ENCODE results near the gene CRB1. TPM values are rescaled to one million over a fixed set of nuclear protein-coding genes. Genes with fewer than 3 reads are reported as not detected.
A peak's percentile ranks its signal among the peaks of the same experiment; 100 is the strongest.

The CRB1 gene
- total and polyA plus RNA-seq, 2 experiments from 2014 or later = 0.27 to 0.56 TPM

DNA sequence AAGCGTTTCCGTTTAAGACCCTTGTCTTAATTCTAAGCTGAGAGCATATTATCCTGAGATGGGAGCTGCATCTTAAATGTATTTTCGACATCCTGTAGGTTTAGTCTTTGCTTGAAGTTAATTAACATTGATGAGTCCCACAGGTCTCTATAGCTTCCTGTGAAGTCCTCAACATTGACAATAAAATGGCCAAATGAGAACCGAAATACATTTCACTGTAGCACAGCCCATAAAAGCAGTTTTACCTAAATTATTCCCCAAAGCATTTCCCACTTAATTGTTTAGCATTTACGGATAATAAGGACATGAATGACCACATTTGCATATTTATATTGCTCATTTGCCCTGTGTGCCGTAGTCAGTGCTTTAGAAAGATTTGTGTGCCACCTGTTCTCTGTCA lies 116.4 kb downstream of the CRB1 start:
- Mint-ChIP-seq H3K27ac (no peak overlapping the region; the same call in 1 of the 2 replicates), H3K9me3 (no peaks in the 10 kb centered on the region), H3K4me3 (no peak overlapping the region), H3K36me3 (ENCODE audit: low read depth) (no peaks in the 10 kb centered on the region), H3K27me3 (ENCODE audit: insufficient read depth, low read depth, poor library complexity) (peaks cover 1% of the 10 kb centered on the region), H3K4me1 (peaks cover 11% of the 10 kb centered on the region; the same call in 2 of the 3 replicates)
- no peaks in the 10 kb centered on the region for H3F3A ChIP-seq (replicated peaks; ENCODE audit: low read depth)
- TF ChIP-seq REST (IDR thresholded peaks at IDR 0.05; ENCODE audit: unreplicated experiment) = no peak
- no peak for TF ChIP-seq JUNB (IDR thresholded peaks at IDR 0.05; ENCODE audit: unreplicated experiment)
- no peak for TF ChIP-seq ZNF331 (CRISPR knock-in tag; IDR thresholded peaks at IDR 0.05; ENCODE audit: low read depth)
- TF ChIP-seq, protein P1, sequence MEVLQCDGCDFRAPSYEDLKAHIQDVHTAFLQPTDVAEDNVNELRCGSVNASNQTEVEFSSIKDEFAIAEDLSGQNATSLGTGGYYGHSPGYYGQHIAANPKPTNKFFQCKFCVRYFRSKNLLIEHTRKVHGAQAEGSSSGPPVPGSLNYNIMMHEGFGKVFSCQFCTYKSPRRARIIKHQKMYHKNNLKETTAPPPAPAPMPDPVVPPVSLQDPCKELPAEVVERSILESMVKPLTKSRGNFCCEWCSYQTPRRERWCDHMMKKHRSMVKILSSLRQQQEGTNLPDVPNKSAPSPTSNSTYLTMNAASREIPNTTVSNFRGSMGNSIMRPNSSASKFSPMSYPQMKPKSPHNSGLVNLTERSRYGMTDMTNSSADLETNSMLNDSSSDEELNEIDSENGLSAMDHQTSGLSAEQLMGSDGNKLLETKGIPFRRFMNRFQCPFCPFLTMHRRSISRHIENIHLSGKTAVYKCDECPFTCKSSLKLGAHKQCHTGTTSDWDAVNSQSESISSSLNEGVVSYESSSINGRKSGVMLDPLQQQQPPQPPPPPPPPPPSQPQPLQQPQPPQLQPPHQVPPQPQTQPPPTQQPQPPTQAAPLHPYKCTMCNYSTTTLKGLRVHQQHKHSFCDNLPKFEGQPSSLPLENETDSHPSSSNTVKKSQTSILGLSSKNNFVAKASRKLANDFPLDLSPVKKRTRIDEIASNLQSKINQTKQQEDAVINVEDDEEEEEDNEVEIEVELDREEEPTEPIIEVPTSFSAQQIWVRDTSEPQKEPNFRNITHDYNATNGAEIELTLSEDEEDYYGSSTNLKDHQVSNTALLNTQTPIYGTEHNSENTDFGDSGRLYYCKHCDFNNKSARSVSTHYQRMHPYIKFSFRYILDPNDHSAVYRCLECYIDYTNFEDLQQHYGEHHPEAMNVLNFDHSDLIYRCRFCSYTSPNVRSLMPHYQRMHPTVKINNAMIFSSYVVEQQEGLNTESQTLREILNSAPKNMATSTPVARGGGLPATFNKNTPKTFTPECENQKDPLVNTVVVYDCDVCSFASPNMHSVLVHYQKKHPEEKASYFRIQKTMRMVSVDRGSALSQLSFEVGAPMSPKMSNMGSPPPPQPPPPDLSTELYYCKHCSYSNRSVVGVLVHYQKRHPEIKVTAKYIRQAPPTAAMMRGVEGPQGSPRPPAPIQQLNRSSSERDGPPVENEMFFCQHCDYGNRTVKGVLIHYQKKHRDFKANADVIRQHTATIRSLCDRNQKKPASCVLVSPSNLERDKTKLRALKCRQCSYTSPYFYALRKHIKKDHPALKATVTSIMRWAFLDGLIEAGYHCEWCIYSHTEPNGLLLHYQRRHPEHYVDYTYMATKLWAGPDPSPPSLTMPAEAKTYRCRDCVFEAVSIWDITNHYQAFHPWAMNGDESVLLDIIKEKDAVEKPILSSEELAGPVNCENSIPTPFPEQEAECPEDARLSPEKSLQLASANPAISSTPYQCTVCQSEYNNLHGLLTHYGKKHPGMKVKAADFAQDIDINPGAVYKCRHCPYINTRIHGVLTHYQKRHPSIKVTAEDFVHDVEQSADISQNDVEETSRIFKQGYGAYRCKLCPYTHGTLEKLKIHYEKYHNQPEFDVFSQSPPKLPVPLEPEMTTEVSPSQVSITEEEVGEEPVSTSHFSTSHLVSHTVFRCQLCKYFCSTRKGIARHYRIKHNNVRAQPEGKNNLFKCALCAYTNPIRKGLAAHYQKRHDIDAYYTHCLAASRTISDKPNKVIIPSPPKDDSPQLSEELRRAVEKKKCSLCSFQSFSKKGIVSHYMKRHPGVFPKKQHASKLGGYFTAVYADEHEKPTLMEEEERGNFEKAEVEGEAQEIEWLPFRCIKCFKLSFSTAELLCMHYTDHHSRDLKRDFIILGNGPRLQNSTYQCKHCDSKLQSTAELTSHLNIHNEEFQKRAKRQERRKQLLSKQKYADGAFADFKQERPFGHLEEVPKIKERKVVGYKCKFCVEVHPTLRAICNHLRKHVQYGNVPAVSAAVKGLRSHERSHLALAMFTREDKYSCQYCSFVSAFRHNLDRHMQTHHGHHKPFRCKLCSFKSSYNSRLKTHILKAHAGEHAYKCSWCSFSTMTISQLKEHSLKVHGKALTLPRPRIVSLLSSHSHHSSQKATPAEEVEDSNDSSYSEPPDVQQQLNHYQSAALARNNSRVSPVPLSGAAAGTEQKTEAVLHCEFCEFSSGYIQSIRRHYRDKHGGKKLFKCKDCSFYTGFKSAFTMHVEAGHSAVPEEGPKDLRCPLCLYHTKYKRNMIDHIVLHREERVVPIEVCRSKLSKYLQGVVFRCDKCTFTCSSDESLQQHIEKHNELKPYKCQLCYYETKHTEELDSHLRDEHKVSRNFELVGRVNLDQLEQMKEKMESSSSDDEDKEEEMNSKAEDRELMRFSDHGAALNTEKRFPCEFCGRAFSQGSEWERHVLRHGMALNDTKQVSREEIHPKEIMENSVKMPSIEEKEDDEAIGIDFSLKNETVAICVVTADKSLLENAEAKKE (CRISPR knock-in tag; IDR thresholded peaks at IDR 0.05) = no peak
- TF ChIP-seq CREB1 (CRISPR knock-in tag; IDR thresholded peaks at IDR 0.05; ENCODE audit: low read depth) = no peak
- no peak for TF ChIP-seq POLR2AphosphoS5 (IDR thresholded peaks at IDR 0.05; ENCODE audit: low read depth)
- TF ChIP-seq ZNF114 (CRISPR knock-in tag; IDR thresholded peaks at IDR 0.05) = no peak
- no peak for TF ChIP-seq CTCF (conservative IDR thresholded peaks at IDR 0.05; ENCODE audit: low read depth in 2 of 2)
- H3K4me1 ChIP-seq (ENCODE audit: insufficient read depth) = peaks cover 10% of the 10 kb centered on the region; the same call in 1 of the 2 replicates
- H3K36me3 ChIP-seq (ENCODE audit: insufficient read depth) = no peaks in the 10 kb centered on the region
- no peaks in the 10 kb centered on the region for H4K20me1 ChIP-seq (replicated peaks; ENCODE audit: insufficient read depth)
- no peaks in the 10 kb centered on the region for H3K27me3 ChIP-seq (ENCODE audit: insufficient read depth)
- peak overlapping the region; percentile 14; the same call in 1 of the 2 replicates for H2AFZ ChIP-seq
- no peaks in the 10 kb centered on the region for H3K79me2 ChIP-seq (replicated peaks; ENCODE audit: insufficient read depth)
- H3K27ac ChIP-seq (ENCODE audit: low read depth) = no peak overlapping the region
- H3K4me2 ChIP-seq = no peak overlapping the region
- DNase-seq (ENCODE audit: low spot score) (no peak), ATAC-seq (no peak)
- H3K9me2 ChIP-seq (ENCODE audit: insufficient read depth) = no peaks in the 10 kb centered on the region
- no peak overlapping the region for H3K4me3 ChIP-seq
